Bronchial epithelial cell (primary cell): ENCODE data around the gene NELFE. TPM values are rescaled to one million over a fixed set of nuclear protein-coding genes. Genes with fewer than 3 reads are reported as not detected.

Experiments
- DNase-seq: peaks from one replicate; pipeline ENCODE4 v3.0.0-alpha.2; 2010; ENCODE audit warnings: low read depth
- FAIRE-seq: peaks from 2 replicates; lab custom pipeline; 2011; peaks lifted over from hg19 to GRCh38; lab: Jason Lieb, UNC
- H3K27me3 ChIP-seq: 2 replicates; pipeline ENCODE4 v1.5.1; 2011; ENCODE audit warnings: low read length; ENCODE audit not compliant: control insufficient read depth, insufficient read depth
- H3K36me3 ChIP-seq: 2 replicates; pipeline ENCODE4 v1.5.1; 2011; ENCODE audit warnings: low read length; ENCODE audit not compliant: control insufficient read depth, insufficient read depth
- H3K4me3 ChIP-seq: 2 replicates; pipeline ENCODE4 v1.5.1; 2011; ENCODE audit warnings: mild to moderate bottlenecking, low read depth, low read length, control low read depth
- total RNA-seq: library from RNA; depleted of rRNA; stranded (reverse); fragments of >200 nt; gene quantifications from 2 replicates; pipeline ENCODE4 v1.2.1, GENCODE V29; 2014
- TF ChIP-seq, protein P1 (sequence below): IDR thresholded peaks from 2 replicates; pipeline ENCODE4 v1.5.1; 2011; ENCODE audit warnings: mild to moderate bottlenecking, moderate library complexity, low read length, control low read depth, inconsistent platforms; ENCODE audit not compliant: insufficient read depth, severe bottlenecking

NELFE gene
- total RNA-seq, 1 donor from 2014 or later = 163 TPM

DNA sequence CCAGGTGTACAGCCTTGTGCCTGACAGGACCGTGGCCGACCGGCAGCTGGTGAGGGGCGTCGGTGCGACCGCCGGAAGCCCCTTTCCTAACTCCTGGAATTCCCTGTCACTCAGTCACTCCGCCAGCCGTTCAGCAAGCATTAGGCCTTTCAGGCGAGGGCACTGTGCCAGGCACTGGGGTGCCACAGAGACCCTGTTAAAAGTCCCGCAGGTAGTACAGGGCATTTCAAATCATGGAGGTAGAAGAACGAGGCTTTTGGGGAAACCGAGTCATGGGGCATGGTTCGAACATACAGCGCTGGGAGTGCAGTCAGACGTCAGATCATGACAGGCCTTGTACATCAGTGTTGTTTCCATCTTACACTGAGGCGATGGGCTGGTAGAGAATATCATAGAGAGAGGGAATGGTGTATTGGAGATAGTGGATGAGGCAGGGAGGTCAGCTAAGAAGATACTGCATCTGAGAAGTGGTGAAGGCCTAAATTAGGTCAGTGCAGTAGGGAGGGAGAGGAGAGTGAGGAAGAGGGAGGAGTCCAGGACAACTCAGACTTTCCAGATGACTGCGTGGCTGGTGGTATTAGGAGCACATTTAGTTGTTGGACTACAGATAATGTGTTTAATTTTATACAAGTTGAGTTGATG, 14.1 kb upstream of the NELFE start:
- H3K4me3 ChIP-seq = peak overlapping the region; percentile 50
- TF ChIP-seq, protein P1, sequence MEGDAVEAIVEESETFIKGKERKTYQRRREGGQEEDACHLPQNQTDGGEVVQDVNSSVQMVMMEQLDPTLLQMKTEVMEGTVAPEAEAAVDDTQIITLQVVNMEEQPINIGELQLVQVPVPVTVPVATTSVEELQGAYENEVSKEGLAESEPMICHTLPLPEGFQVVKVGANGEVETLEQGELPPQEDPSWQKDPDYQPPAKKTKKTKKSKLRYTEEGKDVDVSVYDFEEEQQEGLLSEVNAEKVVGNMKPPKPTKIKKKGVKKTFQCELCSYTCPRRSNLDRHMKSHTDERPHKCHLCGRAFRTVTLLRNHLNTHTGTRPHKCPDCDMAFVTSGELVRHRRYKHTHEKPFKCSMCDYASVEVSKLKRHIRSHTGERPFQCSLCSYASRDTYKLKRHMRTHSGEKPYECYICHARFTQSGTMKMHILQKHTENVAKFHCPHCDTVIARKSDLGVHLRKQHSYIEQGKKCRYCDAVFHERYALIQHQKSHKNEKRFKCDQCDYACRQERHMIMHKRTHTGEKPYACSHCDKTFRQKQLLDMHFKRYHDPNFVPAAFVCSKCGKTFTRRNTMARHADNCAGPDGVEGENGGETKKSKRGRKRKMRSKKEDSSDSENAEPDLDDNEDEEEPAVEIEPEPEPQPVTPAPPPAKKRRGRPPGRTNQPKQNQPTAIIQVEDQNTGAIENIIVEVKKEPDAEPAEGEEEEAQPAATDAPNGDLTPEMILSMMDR = no peak
- H3K36me3 ChIP-seq = peaks cover 12% of the 10 kb centered on the region
- H3K27me3 ChIP-seq = no peaks in the 10 kb centered on the region
- DNase-seq = peak; percentile 38
- FAIRE-seq = no peak

DNA sequence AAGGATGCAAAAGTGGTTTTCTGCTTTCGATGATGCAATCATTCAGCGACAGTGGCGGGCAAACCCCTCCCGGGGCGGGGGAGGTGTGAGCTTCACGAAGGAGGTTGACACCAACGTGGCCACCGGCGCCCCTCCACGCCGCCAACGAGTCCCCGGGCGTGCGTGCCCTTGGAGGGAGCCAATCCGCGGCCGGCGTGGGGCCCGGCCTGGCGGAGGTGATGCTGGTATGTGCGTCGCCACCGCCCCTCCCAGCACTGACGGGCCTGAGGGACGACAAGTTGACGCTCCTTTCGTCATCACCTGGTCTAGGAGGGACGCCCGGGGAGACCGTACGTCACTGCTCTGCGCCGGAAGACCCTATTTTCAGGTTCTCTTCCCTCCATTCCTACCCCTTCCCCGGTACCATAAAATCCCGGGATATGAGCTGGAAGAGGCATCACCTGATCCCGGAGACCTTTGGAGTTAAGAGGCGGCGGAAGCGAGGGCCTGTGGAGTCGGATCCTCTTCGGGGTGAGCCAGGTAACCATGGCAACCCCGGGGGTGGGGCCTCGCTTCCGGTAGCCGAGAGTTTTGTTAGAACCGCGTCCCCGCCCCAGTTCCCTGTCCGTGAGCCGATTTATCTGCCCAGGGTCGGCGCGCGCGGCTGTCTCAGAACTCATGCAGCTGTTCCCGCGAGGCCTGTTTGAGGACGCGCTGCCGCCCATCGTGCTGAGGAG, 13.4 kb upstream of the NELFE start, which contains the start of gene DXO:
Gene DXO, minus strand, starts transcription at position 146 of the 716 bp plus-strand sequence. CDS start 463 bp downstream, outside the sequence.
- Histone ChIP-seq H3K4me3 (peak within 1 kb of the TSS; percentile 50), H3K27me3 (no peaks in the 10 kb centered on the region), H3K36me3 (peaks cover 18% of the 10 kb centered on the region)
- DNase-seq (peak; percentile 93), FAIRE-seq (no peak)
- TF ChIP-seq, protein P1 = no peak

DNA sequence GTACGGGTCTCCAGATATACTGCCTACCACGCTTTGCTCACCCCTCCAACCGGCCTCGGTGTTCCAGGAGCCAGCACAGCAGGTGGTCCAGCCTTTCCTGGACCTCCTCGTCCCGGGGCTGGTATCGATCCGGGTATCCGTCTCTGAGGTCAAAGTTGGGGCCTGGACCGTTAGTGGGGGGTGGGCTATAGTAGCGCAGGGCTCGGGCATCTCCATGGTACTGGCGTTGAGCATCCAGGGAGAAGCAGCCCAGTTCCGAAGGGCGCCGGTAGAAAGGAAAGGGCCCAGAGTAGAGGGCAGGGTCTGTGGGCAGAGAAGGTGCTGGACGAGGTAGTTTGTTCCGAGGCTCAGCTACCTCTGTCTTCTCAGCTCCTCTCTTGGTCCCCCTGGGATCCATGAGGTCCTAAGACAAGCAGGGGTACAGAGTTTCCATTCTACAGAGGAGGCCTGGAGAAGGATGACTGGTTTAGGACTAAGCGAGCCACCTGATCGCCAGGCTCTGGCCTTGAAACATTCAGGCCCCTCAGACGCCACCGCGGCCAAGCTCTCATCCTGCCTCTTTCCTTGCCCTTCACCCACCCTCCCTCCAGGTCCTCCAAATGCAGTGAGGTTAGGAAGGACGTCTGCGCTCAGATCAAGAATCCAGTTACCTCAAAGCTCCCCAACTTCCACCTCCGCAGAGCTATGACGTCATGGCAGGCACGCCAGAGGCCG, 12.7 kb upstream of the NELFE start:
- TF ChIP-seq, protein P1 = no peak
- peaks cover 20% of the 10 kb centered on the region for H3K36me3 ChIP-seq
- H3K4me3 ChIP-seq = peak overlapping the region; percentile 50
- FAIRE-seq (no peak), DNase-seq (no peak)
- no peaks in the 10 kb centered on the region for H3K27me3 ChIP-seq

DNA sequence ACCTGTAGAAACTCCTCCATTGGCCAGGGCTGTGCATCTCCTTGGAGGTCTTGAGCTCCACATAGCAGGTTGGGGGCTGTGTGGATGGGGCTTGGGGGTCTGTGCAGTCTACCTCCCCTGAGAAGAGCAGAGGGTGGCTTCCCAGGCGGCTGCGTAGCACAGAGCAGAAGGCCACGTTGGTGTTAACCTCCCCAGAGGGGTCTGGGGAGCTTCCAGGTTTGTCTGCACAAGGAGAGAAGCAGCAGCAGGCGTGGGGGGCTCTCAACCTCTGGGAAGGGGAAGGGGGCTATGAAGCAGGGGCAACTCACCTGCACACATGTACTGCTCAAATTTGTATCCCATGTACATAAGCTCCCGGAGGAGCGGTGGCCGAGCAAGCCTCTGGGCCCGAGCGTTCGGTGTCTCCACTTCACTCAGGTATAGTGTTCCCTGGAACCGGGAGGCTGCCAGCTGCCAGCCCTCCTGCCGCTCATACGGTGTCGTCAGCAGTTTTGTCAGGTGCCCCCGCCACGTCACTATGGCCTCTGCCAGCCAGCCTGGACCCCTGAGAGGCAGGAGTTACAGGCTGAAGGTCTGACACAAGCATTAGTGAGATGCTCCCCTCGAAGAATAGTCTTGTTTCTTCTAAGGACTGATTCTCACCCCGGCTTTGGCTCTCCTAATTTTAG, 12.0 kb upstream of the NELFE start:
- Histone ChIP-seq H3K36me3 (peaks cover 20% of the 10 kb centered on the region), H3K27me3 (no peaks in the 10 kb centered on the region), H3K4me3 (peak overlapping the region; percentile 50)
- no peak for DNase-seq
- TF ChIP-seq, protein P1 = no peak
- no peak for FAIRE-seq

DNA sequence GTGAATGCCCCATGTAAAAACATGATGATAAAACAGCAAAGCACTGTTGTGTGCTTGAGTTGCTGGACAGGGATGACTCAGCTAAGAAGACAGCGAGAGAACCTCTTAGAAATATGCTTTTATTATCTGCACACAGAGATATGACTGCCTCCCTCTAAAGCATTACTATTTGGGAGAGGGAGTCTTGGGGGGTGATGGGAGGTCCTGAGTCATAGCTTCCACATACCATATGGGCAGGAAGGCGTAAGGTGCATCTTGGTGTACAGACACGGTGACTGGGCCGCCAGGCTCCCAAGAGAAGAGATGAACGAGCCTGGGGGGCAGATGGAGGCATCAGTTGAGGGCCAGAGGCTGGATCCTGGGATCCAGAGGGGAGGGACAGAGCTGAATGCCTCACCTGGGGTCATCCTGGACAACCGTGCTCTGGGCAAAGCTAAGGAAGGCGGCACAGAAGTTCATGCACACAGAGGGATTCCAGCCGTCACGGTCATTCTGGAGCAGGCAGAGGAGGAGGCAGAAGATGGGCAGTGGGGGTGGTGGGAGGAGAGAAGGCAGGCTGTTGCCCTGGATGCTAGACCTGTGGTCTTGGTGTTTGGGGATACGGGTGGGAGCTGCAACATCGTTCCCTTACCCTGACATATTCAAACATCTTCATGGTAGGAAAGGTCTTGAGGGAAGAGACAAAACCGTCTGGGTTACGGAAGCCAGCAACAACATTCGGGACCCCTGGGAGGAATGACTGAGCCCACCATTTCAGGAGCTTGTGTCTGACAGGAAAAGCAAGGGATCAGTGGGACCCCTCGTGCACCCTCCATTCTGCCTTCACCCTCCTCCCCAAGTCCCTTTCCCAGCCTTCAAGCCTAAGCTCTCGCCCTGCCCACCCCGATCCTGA, 11.2 kb upstream of the NELFE start:
- no peak for DNase-seq
- Histone ChIP-seq H3K4me3 (no peak overlapping the region), H3K36me3 (peaks cover 22% of the 10 kb centered on the region), H3K27me3 (no peaks in the 10 kb centered on the region)
- TF ChIP-seq, protein P1 = no peak
- no peak for FAIRE-seq
